ENCODE results near the gene PLAAT5.

PLAAT5 gene

GRCh38 chr11:63511048-63511748 is 20.2 kb upstream of the PLAAT5 start:
- DNase-seq: no peak

- no peak for DNase-seq
Measured at GRCh38 chr11:63510360-63511047, 19.5 kb upstream of the PLAAT5 start.

- no peak for DNase-seq
Measured at GRCh38 chr11:63508745-63509144, 17.8 kb upstream of the PLAAT5 start.

GRCh38 chr11:63508009-63508408 is 17.0 kb upstream of the PLAAT5 start:
- no peak for DNase-seq

GRCh38 chr11:63507511-63507910 is 16.5 kb upstream of the PLAAT5 start:
- no peak for DNase-seq

GRCh38 chr11:63506876-63507275 is 15.9 kb upstream of the PLAAT5 start:
- no peak for DNase-seq

GRCh38 chr11:63505857-63506528 is 15.0 kb upstream of the PLAAT5 start, which contains the start of gene LGALS12:
Gene LGALS12, plus strand, starts transcription at chr11:63506084. Its CDS starts 375 bp downstream, at chr11:63506459.
- peak; percentile 7 for DNase-seq

- DNase-seq: no peak
Measured at GRCh38 chr11:63504933-63505586, 14.1 kb upstream of the PLAAT5 start.

- DNase-seq: no peak
Measured at GRCh38 chr11:63504054-63504453, 13.1 kb upstream of the PLAAT5 start.

- no peak for DNase-seq
Measured at GRCh38 chr11:63503492-63503891, 12.5 kb upstream of the PLAAT5 start.

GRCh38 chr11:63502252-63502820 is 11.4 kb upstream of the PLAAT5 start:
- no peak for DNase-seq

GRCh38 chr11:63501236-63501635 is 10.3 kb upstream of the PLAAT5 start:
- DNase-seq: no peak

- DNase-seq: no peak
Measured at GRCh38 chr11:63499874-63500273, 8.9 kb upstream of the PLAAT5 start.

- DNase-seq: no peak
Measured at GRCh38 chr11:63494975-63495374, 4.0 kb upstream of the PLAAT5 start.

- DNase-seq: no peak
Measured at GRCh38 chr11:63493127-63493526, 2.2 kb upstream of the PLAAT5 start.

- DNase-seq: no peak
Measured at GRCh38 chr11:63492441-63492840, 1.5 kb upstream of the PLAAT5 start.

- peak; percentile 4 for DNase-seq
Measured at GRCh38 chr11:63491636-63492372, 837 bp upstream of the PLAAT5 start.

- DNase-seq: no peak
Measured at GRCh38 chr11:63491240-63491587, 247 bp upstream of the PLAAT5 start.

- DNase-seq: no peak
Measured at GRCh38 chr11:63489879-63490278, 1.1 kb downstream of the PLAAT5 start.

GRCh38 chr11:63488789-63489188 is 2.2 kb downstream of the PLAAT5 start:
- no peak for DNase-seq

GRCh38 chr11:63485777-63486176 is 5.2 kb downstream of the PLAAT5 start:
- no peak for DNase-seq

GRCh38 chr11:63480039-63480438 is 10.9 kb downstream of the PLAAT5 start:
- no peak for DNase-seq

All from CD4-positive, alpha-beta T cell treated with Interleukin-10 for 1 hour (primary cell).